MG63 (cell line): ENCODE data around the gene BCL2L11. TPM values are rescaled to one million over a fixed set of nuclear protein-coding genes. Genes with fewer than 3 reads are reported as not detected.
A peak's percentile ranks its signal among the peaks of the same experiment; 100 is the strongest.
"Not testable (repeated sequence)": the region's sequence is repeated elsewhere in the genome, so short reads cannot be mapped to it uniquely, and the experiment has no call there.

ENCODE experiments used
- DNase-seq: peaks from one replicate; pipeline ENCODE4 v3.0.0-alpha.2; 2020
- H3K27me3 ChIP-seq: fragments of 250-450 bp; sonication (Bioruptor Pico); 2 replicates; pipeline ENCODE4 v1.5.1; 2020; ENCODE audit warnings: mild to moderate bottlenecking, moderate library complexity
- H3K36me3 ChIP-seq: fragments of 250-450 bp; sonication (Bioruptor Pico); 2 replicates; pipeline ENCODE4 v1.5.1; 2020; ENCODE audit warnings: mild to moderate bottlenecking, moderate library complexity
- H3K4me3 ChIP-seq: fragments of 250-450 bp; sonication (Bioruptor Pico); 2 replicates; pipeline ENCODE4 v1.5.1; 2020; ENCODE audit warnings: mild to moderate bottlenecking, moderate library complexity
- H3K9me3 ChIP-seq: fragments of 250-450 bp; sonication (Bioruptor Pico); 2 replicates; pipeline ENCODE4 v1.5.1; 2020; ENCODE audit warnings: mild to moderate bottlenecking, moderate library complexity
- total RNA-seq: library from RNA; depleted of rRNA; stranded (reverse); fragments of >200 nt; shearing (Covaris generic); gene quantifications from 2 replicates; pipeline ENCODE4 v1.2.3, GENCODE V29; 2014; ENCODE audit warnings: low replicate concordance; rRNA removed

Gene BCL2L11
- total RNA-seq: 1.1 and 1.8 TPM in 2 replicates

DNA sequence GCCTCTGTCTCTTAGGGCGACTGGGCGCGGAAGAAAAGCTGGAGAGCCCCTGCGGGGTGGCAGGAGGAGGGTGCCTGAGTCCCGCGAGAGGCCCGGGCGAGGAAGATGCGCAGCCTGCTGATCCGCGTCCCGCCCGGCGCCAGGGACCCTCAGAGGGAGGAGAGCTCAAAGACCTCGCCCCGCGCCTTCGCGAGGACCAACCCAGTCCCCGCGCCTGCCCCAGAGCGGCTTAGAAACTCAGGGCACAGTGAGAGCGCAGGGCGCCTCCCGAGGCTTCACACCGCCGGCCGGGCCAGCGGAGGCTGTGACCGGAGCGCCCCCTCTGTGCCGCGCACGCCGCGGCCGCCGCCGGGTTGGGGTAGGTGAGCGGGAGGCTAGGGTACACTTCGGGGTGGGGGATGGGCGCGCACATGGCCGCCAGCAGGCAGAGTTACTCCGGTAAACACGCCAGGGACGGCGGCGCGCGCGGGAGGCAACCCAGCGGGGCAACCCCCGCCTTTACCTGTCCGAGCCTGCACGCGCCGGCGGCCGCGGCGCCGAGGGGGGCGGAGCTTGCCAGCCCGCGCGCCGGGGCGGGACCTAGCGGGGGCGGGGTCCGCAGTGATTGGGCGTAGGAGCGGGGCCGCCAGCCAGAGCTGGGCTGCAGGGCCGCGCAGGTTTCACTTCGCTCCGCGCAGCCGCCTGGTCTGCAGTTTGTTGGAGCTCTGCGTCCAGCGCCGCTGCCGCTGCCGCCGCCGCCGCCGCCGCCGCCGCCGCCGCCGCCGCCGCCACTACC is at the start of gene BCL2L11:
Gene BCL2L11, plus strand, starts transcription at position 662 of the 775 bp plus-strand sequence. CDS start 2,832 bp downstream, outside the sequence.
- Histone ChIP-seq H3K4me3 (peak within 1 kb of the TSS; percentile 72), H3K9me3 (no peaks in the 10 kb centered on the region), H3K36me3 (no peaks in the 10 kb centered on the region; the same call in 1 of the 2 replicates), H3K27me3 (peaks cover 9% of the 10 kb centered on the region)
- DNase-seq: peak; percentile 87

DNA sequence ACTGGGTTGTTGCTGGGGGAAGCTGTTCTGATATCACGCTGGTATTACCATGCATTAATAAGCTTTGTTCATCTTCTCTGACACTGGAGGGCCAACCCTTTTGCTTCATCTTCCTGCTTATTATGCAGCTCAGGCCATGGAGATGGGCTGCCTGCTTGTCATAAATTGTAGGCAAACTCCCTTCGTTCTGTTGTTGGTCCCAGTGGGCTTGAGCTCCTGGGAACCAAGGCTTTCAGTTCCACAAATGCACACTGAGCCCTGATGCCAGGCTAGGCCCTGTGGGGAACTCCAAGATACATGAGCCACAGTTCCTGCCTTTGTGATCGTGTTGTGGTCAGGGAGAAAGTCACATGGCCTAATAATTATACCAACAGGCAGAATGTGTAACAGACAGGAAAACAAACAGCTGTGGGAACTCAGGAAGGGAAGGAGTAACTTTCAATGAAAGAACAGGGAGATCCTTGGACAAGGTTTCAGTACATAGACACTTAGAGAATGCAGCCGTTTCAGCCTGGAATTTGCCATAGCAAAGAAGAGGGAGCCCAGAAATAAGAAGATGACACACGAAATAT is 49.0 kb upstream of the BCL2L11 start:
- peaks cover 5% of the 10 kb centered on the region; the same call in 1 of the 2 replicates for H3K27me3 ChIP-seq
- peak; percentile 62 for DNase-seq
- H3K4me3 ChIP-seq: no peak overlapping the region
- H3K36me3 ChIP-seq: no peaks in the 10 kb centered on the region
- H3K9me3 ChIP-seq: peaks cover 11% of the 10 kb centered on the region

- DNase-seq: peak; percentile 85
- Histone ChIP-seq H3K27me3 (0 out of 2 replicates have a peak, but pooled peaks cover under 1% of the 10 kb centered on the region), H3K36me3 (no peaks in the 10 kb centered on the region), H3K9me3 (peaks cover 11% of the 10 kb centered on the region), H3K4me3 (no peak overlapping the region)
Measured at GRCh38 chr2:111072220-111072871, 48.4 kb upstream of the BCL2L11 start.

DNA sequence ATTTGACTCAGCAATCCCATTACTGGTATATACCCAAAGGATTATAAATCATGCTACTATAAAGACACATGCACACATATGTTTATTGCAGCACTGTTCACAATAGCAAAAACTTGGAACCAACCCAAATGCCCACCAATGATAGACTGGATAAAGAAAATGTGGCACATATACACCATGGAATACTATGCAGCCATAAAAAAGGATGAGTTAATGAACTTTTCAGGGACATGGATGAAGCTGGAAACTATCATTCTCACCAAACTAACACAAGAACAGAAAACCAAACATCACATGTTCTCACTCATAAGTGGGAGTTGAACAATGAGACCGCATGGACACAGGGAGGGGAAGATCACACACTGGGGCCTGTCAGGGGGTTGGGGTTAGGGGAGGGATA is 38.1 kb upstream of the BCL2L11 start:
- Histone ChIP-seq H3K9me3 (peaks cover 24% of the 10 kb centered on the region), H3K27me3 (peaks cover 21% of the 10 kb centered on the region; the same call in 1 of the 2 replicates)
- H3K36me3 ChIP-seq, DNase-seq, H3K4me3 ChIP-seq: not testable (repeated sequence)

GRCh38 chr2:111091811-111092211 is 28.9 kb upstream of the BCL2L11 start:
- H3K27me3 ChIP-seq: peaks cover 33% of the 10 kb centered on the region
- H3K4me3 ChIP-seq: no peak overlapping the region

DNA sequence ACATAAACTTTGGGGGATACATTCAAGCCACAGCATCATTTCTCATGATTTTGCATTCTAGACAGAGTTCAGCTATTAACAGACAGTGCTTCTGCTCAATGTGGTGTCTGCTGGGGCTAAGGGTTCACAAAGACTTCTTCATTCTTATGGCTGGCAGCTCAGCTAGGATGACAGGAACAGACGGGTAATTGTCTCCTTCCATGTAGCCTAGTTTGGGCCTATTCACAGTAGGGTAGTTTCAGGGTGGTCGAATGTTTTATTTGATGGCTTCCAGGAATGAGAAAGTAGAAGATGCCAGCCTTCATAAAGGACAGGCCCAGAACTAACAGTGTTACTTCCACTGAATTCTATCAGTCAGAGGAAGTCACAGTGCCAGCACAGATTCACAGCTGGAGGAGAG is 26.0 kb upstream of the BCL2L11 start:
- Histone ChIP-seq H3K9me3 (no peaks in the 10 kb centered on the region), H3K36me3 (no peaks in the 10 kb centered on the region), H3K4me3 (no peak overlapping the region), H3K27me3 (peaks cover 15% of the 10 kb centered on the region)
- no peak for DNase-seq

More at GRCh38 chr2:111091811-111092211, 28.9 kb upstream of the BCL2L11 start:
- H3K36me3 ChIP-seq: no peaks in the 10 kb centered on the region
- no peak for DNase-seq
- H3K9me3 ChIP-seq: no peaks in the 10 kb centered on the region

DNA sequence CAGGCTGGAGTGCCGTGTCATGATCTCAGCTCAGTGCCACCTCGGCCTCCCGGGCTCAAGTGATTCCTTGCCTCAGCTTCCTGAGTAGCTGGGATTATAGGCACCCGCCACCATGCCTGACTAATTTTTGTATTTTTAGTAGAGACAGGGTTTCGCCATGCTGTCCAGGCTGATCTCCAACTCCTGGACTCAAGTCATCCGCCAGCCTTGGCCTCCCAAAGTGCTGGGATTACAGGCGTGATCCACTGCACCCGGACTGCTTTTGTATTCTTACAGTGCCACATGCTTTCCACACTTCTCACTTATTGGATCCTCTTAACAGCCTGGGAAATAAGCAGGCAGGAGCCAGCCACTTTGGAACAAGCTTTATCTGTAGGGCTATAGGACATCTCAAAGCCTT is 25.3 kb upstream of the BCL2L11 start:
- Histone ChIP-seq H3K27me3 (peaks cover 10% of the 10 kb centered on the region; the same call in 1 of the 2 replicates), H3K9me3 (no peaks in the 10 kb centered on the region), H3K4me3 (no peak overlapping the region), H3K36me3 (no peaks in the 10 kb centered on the region)
- DNase-seq: no peak

DNA sequence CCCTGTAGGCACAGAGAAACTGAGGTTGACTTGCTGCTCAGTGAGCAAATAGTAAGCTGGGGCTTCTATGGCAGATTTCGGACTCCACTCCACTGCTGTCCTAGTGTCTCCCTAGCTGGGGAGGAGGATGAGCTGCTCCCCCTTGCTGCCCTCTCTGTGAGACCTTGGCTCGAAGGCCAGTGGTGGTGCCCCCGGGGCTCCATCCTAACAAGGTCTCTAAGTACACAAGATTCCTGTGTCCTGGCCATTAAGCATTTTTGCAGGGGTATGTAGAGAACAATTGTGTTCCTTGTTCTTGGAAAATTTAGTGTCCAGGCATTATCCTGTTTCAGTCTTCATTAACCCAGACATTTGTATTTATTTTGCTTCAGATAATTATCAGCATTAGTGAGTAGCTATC is 21.3 kb upstream of the BCL2L11 start:
- Histone ChIP-seq H3K36me3 (no peaks in the 10 kb centered on the region), H3K4me3 (no peak overlapping the region), H3K9me3 (no peaks in the 10 kb centered on the region), H3K27me3 (0 out of 2 replicates have a peak, but pooled peaks cover 2% of the 10 kb centered on the region)
- DNase-seq: no peak

DNA sequence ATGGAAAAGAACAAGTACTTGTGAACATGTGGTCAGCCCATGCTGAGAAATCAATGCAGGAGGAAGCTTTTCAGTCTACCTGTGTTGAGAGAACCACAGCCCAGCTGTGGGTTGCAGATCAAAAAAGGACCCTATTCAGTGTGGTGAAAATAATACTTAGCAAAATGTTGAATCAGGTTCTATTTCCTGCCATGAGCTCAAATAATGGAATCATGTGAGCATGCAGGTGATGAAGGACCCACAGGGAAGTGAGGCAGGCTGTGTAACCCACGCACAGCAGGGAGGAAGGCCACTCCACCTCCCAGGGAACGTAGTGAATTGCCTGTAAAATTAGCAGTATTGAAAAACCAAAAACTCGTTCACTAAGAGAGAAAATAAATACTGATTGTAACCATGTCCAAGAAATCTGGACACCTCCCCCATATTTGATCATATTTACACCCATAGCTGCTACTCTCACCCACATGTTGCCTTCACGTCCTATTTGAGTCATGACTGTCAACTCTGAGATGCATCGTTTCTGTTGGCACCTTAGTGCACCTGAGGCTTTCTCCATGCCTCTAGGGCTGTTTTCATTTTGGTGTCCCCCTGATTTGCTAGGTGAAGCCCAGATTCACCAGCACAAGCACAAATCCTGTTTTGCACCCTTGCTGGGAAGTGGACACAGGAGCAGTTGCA is 20.5 kb upstream of the BCL2L11 start:
- Histone ChIP-seq H3K27me3 (peaks cover 8% of the 10 kb centered on the region), H3K9me3 (no peaks in the 10 kb centered on the region), H3K36me3 (no peaks in the 10 kb centered on the region), H3K4me3 (no peak overlapping the region)
- no peak for DNase-seq

DNA sequence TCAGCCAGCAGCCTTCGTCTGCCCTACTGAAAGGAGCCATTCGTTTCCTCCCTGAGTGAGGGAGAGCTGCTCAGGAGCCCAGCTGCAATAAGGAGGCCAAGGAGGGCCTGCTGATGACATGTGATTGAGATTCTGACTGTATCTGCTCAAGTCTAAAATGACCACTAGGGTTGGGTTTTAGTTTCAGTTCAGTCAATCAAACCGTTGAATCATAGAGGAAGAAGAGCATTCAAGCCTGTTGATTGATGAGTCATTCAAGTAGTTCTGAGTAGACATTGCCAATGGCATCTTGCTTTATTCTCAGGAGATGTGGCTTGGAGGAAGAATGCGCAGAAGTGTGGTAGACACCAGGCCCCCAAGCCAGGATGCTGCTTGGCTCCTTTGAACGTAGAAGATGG is 19.9 kb upstream of the BCL2L11 start:
- Histone ChIP-seq H3K27me3 (peaks cover 8% of the 10 kb centered on the region), H3K4me3 (no peak overlapping the region), H3K36me3 (no peaks in the 10 kb centered on the region), H3K9me3 (no peaks in the 10 kb centered on the region)
- no peak for DNase-seq

DNA sequence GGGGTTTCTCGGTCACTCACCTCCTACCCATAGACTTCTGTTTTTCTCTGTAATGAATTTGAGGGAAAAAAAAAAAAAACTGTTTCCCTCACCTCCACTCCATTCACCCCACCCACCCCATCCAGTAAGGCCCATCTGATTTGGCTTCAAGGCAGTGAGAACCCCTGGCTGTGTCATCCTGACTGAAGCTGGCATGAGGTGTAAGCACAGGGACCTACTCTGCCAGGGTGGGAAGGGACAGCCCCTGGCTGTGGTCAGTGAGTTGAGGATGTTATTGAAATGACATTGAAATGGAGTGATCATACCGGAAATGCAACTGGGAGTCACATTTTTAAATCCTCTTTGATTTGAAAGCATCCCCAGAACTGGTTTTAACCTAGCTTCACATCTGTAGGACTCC is 19.1 kb upstream of the BCL2L11 start:
- H3K27me3 ChIP-seq: peaks cover 8% of the 10 kb centered on the region
- no peak for DNase-seq
- no peaks in the 10 kb centered on the region for H3K36me3 ChIP-seq
- no peak overlapping the region for H3K4me3 ChIP-seq
- no peaks in the 10 kb centered on the region for H3K9me3 ChIP-seq

DNA sequence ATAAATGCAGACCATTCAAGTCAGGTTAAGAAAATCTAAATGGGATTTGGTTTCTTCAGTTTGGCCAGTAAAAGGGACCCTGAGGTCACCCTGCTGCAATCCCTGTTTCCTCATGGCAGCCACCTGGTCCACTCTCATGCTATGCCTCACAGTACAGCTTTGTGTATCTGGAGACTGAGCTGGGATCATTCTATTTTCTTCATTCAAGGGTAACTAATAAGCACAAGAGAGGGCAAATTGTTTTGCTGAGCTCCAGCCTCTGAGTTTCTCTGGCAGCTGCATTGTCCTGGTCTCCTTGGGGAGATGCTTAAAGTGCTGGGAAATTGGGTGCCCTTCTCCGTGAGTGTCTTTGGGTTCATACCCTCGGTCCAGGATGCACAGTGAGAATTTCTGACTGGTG is 18.5 kb upstream of the BCL2L11 start:
- Histone ChIP-seq H3K27me3 (peaks cover 8% of the 10 kb centered on the region), H3K9me3 (no peaks in the 10 kb centered on the region), H3K4me3 (no peak overlapping the region), H3K36me3 (no peaks in the 10 kb centered on the region)
- no peak for DNase-seq

GRCh38 chr2:111105926-111106325 is 14.8 kb upstream of the BCL2L11 start:
- Histone ChIP-seq H3K27me3 (peaks cover 8% of the 10 kb centered on the region), H3K36me3 (no peaks in the 10 kb centered on the region), H3K4me3 (no peak overlapping the region), H3K9me3 (no peaks in the 10 kb centered on the region)
- DNase-seq: no peak

DNA sequence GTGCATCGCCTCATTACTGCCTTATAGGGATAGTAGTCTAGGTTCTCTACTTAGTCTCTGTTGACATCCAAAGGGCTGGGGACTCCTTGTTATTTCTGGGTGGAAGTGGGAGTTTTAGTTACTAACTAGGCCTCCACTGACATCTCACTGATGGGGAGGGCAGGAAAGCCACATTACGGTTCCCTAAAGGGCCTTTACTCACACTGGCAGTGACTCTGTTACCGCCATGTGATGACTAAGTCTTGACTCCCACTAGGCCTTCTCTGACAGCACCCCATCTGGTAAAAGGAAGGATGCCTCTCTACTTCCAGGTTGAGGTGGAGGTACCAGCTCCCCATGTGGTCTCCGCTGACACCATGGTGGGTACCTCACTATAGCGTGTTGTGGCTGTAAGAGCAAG is 14.0 kb upstream of the BCL2L11 start:
- DNase-seq: no peak
- Histone ChIP-seq H3K9me3 (no peaks in the 10 kb centered on the region), H3K27me3 (peaks cover 8% of the 10 kb centered on the region), H3K4me3 (no peak overlapping the region), H3K36me3 (no peaks in the 10 kb centered on the region)

DNA sequence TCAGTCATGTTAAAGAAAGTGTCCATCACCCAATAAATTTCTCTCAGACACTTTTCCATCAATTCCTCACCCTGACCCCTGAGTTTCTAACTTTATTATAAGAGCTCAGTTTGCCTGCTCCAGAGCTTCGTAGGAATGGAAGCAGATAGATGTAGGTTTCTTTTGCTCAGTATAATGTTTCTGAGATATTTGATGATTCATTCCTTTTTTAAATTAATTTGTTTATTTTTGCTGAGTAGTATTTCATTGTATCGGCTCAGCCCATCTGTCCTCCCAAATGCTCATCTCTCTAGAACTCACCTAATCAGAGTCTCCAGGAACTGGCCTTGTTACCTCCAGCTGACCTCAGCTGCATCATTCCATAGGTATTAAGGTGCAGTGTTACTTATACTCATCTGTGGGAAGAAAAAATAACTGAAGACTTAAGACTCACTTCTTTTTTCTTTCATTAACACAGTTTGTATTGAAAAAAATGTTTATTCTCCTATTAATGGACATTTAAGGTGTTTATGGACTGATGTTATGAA is 11.9 kb upstream of the BCL2L11 start:
- H3K27me3 ChIP-seq: peaks cover 8% of the 10 kb centered on the region
- no peak for DNase-seq
- no peaks in the 10 kb centered on the region for H3K9me3 ChIP-seq
- H3K36me3 ChIP-seq: no peaks in the 10 kb centered on the region
- H3K4me3 ChIP-seq: no peak overlapping the region

GRCh38 chr2:111111101-111111755 is 9.5 kb upstream of the BCL2L11 start:
- Histone ChIP-seq H3K27me3 (peaks cover 7% of the 10 kb centered on the region), H3K9me3 (no peaks in the 10 kb centered on the region), H3K4me3 (no peak overlapping the region), H3K36me3 (no peaks in the 10 kb centered on the region)
- DNase-seq: no peak
